ENCODE measurements around the gene FRY.

FRY gene

DNA sequence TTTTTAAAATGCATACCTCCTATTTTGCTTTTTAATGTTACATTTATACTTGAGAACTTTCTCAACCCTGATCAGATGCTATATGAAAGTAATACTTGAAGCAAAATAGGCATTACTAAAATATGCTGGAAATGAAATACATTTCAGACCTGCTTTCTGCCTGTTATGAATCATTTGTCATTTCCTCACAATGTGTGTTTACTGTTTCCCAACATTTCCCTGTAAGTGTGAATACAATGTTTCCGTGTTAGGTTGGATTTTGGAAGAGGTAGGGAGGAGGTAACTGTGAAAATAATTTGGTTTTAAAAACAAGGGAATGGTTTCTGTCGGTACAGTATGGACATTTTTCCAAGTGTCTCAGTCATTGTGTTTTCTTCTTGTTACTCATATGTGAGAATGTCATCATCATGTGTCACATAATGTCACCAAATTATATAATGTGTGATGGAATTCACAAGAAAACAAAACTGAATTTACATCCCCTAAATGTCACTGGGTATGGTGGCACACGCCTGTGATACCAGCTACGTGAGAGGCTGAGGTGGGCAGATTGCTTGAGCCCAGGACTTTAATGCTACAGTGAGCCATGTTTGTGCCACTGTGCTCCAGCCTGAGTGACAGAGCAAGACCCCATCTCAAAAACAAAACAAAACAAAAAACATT lies 240.6 kb downstream of the FRY start:
- DNase-seq, result no peak

DNA sequence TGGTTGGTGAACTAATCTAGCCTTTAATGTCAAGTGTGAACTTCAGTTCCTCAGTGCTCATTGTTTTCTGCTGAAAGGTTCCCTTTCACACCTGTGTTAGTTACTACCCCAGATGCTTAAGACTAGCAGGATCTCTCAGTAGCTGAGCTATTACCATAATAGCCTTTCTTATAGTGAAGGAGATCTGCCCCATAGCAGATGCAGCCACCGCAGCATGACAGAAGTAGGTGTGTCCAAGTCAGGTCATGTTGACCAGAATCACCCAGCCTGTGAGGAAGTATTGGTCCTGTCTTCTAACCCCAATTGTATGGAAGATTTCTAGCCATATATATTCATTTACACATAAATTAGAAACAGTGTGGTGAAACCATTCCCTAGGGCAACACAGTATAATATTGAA lies 246.3 kb downstream of the FRY start:
- DNase-seq, result no peak

DNA sequence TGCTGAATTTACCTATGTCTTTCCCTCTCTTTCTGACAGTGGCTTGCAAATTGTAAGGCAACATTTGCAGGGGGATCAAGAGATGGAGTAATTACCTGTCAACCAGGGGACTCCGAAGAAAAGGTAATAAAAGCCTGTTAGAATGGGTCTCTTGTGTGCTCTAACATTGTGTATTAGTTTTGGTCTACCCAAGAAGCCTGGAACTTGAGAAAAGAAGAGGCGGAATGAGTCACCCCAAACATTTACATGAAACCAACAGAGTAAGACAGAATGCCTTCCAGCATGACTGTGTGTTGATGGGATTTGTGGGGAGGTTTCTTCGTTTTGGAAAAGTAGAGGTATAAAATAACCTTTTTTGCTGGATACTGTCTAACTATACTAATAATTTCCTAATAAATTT lies 246.9 kb downstream of the FRY start:
- DNase-seq, result no peak

DNA sequence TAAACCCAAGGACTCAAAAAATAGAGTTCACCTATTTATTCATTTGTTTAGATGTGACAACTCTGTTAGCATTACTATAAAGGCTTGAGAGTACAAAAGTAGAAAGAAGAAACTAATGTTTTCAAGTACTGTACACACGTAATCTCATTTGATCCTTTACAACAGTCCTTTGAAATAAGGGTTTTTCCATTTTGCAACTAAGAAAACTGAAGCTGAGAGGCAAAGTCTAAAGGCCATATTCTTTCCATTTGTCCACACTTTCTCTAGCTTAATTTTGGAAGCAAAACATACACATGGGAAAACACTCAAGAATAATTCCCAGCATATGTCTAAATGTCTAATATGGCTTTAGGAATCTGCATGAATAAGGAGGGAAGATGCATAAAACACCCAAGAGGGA lies 249.5 kb downstream of the FRY start:
- DNase-seq, result no peak

DNA sequence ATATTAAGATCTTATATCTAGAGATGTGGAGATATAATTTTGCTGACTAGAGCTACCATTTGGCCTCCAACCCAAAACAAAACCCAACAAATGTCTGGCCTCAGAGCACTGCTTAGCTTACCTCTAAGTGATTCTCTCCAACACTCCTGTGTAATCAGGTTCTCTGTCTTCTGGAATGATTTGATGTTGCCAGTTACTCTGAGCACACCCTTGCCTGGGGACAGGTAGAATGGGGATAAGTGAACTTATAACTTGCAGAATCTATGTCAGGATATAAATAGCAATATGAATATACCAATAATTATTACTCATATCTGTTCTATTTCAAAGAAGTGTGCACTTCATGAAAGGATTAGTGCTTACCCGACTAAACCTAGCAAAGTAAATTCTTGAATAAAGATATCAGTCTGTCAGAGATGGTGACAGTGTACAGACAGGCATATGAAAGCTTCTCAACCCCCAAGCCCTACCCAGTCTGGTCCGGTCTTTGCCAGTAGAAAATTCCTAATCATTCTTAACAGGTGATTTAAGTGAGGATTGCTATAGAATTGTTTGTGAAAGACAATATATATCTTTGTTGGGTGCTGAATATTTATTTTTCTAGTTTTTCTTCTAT lies 250.6 kb downstream of the FRY start:
- DNase-seq, result no peak

DNA sequence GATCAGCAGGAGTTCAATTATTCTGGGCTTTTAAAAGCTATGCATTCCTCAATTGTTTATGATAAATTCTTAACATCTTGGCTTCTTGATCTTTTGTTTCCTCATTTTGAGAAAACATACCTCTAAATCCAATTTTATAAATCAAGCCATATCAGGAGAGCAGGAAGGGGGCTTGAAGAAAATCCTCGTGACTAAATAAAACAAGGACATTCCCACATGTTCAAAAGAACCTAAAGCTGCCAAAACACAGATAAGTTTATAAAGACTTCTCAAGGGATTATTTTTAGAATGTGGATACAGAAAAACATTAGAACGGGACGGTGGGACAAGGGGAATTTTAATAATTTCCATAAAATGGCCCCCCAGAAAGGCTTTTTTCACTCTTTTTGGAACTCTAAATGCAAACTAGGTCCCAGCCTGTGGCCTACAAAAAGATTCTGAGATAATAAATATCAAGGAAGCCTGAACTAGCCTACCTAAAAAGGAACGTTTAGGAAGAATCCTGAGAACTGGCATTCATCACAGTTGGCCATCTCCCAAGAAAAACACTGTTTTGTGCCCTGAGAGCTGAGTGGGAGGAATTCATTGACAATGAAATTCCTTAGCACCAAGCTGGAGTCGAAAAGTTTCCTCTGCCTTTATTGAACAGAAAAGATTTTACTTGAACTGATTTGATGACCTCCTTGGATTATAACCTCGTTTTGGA lies 253.5 kb downstream of the FRY start:
- DNase-seq, result no peak

DNA sequence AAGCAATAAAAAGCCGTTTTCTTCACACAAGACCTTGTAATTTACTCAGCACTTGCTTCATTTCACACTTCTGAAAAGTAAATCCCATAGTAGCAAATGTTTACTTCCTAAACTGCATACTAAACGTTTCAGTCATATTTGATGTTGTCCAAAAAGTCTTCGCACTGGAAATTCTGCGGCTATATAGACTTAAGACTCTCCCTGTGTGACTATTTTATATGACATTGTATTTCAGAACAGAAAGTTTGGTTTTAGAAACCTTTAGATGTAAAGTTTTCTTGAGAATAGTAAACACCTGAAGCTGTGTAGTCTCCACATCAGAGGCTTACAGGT lies 254.0 kb downstream of the FRY start:
- DNase-seq, result no peak

DNA sequence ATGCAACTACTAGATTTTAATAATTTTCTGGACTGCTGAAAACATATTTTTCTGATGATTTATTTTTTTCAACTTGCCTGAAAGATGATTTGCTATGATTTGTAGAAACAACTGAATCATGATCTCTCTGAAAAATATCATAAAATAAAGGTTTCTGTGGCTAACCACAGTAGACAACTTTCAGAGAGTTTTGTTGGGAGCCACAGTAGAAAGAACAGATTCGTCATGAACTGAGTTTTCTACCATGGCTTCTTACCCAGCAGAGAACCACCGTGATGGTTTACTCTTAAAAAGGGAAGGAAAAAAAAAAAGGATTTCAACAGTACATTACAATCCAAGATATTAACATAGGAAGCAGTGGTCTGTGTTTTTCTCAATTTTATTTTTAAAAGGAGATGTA lies 265.6 kb downstream of the FRY start:
- DNase-seq, result no peak

DNA sequence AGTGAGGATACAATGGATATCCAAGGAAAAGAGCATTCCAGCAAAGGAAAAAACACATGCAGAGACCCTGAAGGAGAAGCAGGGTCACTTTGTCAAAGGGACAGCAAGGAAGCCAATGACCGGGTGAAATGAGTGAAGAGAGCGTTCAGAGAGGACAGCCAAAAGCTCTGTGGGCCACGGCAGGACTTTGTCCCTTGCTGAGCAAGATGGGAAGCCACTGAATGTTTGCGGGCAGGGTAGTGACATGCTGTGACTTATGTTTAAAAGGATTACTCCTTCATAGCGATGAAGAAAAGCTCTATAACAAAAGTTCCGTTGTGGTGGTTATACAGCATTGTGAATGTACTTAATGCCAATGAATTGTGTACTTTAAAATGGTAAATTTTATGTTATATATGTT lies 267.1 kb downstream of the FRY start:
- DNase-seq, result no peak

DNA sequence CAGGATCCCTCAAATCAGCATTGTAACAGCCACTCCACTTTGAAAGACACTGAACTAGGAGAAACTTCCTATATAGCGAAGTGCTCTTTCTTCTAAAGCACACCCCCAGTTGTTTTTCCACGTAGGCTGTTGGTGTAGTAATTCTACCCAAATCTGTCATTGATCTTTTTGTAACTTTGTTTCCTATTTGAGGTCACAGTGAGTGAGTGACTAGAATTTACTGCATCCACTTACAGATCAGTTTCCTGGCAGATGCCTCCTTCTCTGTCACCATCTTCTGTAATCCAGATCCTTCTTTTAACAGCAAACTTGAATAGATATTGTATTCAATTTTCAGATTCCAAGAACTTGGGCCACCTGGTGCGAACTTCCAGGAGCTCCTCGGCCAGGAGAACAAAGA lies 268.3 kb downstream of the FRY start:
- no peak for DNase-seq

DNA sequence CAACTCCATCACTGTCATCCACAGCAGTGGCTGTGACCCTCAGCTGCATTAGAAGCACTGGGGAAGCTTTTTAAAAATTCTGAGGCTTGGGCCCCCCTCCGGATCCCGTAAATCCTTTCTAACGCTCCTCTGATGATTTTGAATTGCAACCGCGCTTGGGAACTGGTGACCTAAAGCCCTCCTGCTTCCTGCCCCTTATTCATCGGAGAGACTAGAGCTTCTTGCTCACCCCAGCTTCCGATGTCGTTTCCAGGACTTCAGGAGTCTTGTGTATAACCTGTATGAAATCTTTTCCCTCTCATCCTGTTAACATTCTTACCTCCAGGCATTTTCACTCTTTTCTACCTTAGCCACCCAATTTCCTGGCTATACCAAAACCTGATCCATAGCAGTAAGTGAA lies 268.8 kb downstream of the FRY start:
- no peak for DNase-seq

DNA sequence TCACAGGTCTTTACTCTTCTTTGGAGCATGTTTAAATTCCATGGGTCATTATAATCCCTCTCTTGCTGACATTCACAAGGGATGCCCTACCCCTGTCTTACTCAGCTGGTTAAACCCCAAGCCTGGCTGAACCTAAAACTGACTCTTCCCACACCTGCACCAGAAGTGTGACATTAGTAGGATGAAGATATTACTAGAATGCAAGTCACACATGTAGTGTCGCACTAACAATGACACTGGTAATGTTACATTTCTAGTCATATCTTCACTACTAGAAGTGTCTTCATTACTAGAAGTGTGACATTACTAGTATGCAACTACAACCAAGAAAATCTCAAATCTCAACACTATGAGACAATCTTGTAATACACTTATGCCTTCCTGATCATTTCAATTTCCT lies 269.3 kb downstream of the FRY start:
- no peak for DNase-seq

DNA sequence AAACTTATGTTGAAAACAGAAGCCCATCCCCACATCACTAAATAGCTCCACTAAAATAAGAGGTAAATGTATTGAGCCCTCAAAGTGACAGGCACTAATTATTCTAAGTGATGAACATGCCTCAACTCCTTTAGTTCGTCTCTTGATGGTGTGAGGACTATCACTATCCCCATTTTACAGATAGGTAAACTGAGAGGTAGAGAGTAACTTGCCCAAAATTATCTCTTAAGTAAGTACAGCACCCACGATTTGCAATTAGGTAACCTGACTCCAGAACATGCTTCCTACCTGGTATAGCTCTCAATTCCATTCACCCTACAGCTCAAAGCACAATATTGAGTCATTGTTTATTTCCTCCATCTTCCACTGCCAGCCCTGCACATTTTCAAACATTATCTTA lies 270.9 kb downstream of the FRY start:
- no peak for DNase-seq

DNA sequence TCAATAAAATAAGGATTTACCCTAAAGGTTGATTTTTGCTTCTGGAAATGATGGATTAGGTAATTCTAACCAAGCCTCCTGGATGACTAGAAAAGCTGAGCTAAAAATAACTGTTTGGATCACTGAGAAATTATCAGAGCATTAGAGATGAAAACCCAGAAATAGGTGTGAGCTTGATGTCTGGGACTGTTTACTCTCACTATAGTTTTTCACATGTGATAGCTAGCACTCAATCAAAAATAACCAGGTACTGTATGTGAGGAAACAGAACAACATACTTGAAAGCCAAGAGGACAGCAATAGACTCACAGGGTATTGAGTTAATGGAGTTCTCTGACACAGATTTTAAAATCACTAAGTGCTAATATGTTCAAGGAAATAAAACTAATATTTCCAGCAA lies 274.1 kb downstream of the FRY start:
- DNase-seq, result no peak

DNA sequence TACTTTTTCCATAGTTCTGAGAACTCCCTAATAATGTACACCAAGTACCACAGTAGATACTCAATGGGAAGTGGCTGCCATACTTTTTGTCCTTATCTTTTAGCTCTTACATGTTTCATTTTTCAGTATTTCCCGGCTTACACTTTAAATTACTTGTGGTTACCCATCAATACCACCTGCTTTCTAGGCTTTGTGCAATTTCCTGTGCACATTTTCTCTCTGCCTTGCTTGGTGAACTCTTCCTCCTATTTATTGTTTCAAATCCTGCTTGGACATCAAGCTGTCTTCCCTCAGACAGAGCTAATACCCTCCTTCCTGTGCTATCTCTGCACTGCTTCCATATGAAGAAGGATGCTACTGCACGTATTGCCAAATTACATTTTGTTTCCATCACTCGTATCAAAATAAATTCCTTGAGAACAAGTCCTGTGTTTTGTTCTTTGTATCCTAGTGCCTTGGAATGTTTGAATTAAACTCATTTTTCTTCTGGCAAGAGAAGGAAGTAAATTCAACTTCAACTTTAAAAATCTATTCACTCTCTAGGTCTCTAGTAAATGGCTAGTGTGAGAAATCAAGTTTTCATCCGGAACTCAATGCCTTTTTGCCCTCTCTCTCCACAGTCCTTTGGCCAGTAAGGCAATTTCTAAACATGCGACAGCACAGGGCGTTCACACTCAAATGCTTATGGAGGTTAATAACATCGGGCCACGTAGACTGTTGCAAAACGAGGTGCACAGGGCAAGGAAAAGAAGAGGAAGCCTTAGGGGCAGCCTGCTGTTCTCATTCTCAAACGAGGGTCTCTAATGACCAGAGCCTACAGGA lies 277.9 kb downstream of the FRY start:
- DNase-seq, result no peak

DNA sequence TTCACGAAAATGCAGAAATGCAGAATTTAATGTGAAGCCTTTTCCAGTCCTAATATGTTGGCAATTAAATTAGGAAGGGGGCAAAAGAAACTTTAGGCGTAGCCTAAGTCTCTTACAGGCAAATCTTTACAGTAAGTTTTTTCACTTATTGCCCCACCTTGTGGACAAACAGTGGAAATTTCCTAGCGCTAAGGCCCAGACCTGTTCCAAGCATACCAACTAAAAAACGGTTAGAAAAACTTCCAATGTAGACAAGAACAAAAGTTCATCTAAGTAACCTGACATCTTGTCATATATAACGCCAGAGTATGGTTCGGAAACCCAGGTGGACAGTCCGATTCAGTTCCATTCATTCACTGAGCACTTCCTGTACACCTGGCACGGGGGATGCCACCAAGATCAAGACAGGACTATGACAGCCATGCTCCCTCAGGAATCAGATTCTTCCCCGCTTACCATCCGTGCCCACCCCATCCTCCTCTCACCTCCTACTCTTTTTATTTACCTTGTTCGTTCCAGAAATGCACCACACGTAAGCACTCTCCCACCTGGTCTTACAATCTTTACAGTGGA lies 278.6 kb downstream of the FRY start:
- peak; percentile 26 for DNase-seq

DNA sequence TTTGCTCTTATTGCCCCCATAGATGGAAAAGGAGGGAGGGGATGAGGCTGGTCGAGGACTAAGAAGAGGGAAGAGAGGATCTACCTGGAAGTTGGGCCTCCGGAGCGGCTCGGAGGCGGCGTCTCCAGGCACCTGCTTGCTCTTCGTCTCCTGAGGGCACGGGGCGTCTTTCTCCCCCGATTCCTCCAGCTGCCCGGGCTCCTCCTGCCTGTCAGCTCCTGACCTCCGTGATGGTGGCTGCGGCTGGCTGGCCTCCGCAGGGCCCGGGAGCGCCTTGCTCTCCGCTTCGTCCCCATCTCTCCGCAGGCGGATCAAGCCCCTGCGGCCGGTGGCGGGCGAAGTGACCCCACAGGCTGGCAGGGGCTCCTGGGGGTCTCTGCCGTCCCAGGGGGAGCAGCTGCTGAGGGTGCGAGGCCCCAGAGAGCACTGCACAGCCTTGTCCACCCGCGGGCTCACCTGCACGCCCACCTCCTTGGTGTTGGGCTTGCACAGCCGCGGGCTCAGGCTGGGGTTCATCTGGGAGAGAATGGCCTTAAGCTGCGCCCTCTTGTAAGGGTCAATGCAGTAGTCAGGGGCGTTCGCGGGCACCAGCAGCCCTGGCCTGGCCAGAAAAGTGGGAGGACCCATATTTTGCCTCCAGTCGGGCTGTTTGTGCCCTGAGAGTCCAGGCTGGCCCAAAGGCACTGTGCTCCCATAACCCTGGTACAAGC lies 279.8 kb downstream of the FRY start:
- DNase-seq, result no peak

DNA sequence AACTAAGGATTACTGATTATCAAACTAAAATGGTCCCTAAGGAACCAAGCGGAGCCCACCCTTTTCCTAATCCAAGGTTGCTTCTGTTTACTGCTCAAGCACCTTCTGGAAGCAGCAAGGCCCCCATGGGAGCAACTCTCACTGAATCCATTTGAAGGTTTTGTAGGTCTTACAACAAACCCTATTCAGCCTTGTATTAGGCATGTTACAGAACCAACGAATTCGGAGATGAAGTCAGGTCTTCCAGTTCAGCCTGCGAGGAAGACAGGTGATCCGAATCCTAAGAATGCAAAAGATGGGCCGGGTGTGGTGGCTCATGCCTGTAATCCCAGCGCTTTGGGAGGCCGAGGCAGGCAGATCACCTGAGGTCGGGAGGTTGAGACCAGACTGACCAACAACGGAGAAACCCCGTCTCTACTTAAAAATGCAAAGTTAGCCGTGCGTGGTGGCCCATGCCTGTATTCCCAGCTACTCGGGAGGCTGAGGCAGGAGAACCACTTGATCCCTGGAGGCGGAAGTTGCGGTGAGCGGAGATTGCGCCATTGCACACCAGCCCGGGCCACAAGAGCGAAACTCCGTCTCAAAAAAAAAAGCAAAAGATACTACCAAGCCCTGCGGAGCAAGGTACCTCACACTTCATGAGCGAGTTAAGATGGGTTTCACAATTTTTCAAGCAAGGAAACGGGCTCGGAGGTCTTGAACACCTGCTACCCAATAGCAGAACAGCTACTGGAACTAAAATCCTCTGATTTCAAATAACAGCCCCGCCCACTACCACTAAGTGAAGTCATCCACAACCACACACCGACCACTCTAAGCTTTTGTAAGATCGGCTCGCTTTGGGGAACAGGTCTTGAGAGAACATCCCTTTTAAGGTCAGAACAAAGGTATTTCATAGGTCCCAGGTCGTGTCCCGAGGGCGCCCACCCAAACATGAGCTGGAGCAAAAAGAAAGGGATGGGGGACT lies 283.0 kb downstream of the FRY start:
- DNase-seq, result no peak

DNA sequence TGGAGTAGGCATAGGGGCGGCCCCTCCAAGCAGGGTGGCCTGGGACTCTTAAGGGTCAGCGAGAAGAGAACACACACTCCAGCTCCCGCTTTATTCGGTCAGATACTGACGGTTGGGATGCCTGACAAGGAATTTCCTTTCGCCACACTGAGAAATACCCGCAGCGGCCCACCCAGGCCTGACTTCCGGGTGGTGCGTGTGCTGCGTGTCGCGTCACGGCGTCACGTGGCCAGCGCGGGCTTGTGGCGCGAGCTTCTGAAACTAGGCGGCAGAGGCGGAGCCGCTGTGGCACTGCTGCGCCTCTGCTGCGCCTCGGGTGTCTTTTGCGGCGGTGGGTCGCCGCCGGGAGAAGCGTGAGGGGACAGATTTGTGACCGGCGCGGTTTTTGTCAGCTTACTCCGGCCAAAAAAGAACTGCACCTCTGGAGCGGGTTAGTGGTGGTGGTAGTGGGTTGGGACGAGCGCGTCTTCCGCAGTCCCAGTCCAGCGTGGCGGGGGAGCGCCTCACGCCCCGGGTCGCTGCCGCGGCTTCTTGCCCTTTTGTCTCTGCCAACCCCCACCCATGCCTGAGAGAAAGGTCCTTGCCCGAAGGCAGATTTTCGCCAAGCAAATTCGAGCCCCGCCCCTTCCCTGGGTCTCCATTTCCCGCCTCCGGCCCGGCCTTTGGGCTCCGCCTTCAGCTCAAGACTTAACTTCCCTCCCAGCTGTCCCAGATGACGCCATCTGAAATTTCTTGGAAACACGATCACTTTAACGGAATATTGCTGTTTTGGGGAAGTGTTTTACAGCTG lies 283.9 kb downstream of the FRY start, which contains the start of the genes BRCA2 and ZAR1L:
Gene BRCA2, plus strand, starts transcription at position 271 of the 790 bp plus-strand sequence. CDS start 953 bp downstream, outside the sequence.
Gene ZAR1L, minus strand, starts transcription at position 126 of the 790 bp plus-strand sequence. CDS start 3,438 bp downstream, outside the sequence.
- DNase-seq, result peak; percentile 91

DNA sequence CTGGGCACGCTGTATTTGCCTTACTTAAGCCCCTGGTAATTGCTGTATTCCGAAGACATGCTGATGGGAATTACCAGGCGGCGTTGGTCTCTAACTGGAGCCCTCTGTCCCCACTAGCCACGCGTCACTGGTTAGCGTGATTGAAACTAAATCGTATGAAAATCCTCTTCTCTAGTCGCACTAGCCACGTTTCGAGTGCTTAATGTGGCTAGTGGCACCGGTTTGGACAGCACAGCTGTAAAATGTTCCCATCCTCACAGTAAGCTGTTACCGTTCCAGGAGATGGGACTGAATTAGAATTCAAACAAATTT lies 284.4 kb downstream of the FRY start:
- DNase-seq, result peak; percentile 91

DNA sequence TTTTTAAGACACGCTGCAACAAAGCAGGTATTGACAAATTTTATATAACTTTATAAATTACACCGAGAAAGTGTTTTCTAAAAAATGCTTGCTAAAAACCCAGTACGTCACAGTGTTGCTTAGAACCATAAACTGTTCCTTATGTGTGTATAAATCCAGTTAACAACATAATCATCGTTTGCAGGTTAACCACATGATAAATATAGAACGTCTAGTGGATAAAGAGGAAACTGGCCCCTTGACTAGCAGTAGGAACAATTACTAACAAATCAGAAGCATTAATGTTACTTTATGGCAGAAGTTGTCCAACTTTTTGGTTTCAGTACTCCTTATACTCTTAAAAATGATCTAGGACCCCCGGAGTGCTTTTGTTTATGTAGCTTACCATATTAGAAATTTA lies 284.9 kb downstream of the FRY start:
- DNase-seq, result no peak

Measured in NCI-H524 treated with DMSO at 0.1 percent for 48 hours (cell line).